Right renal cortex interstitium (tissue), 3 donors: ENCODE data around the gene PNKP. TPM values are rescaled to one million over a fixed set of nuclear protein-coding genes. Genes with fewer than 3 reads are reported as not detected.
"Not testable (repeated sequence)": the region's sequence is repeated elsewhere in the genome, so short reads cannot be mapped to it uniquely, and the experiment has no call there.

Experiments
- DNase-seq, 3 donors: peaks; one replicate each; pipeline ENCODE4 v3.0.0-alpha.2; 2013; ENCODE audit warnings: low read depth in 3 of 3, low spot score in 2 of 3
- polyA plus RNA-seq, 3 donors: library from polyadenylated mRNA; unstranded; fragments of 120-200 nt; gene quantifications; one replicate each; pipeline ENCODE4 v1.2.1, GENCODE V29; 2013; ENCODE audit not compliant: insufficient read length in 3 of 3

The PNKP gene
- polyA plus RNA-seq, 3 donors = 33.4 to 43.9 (median 36.2) TPM

DNA sequence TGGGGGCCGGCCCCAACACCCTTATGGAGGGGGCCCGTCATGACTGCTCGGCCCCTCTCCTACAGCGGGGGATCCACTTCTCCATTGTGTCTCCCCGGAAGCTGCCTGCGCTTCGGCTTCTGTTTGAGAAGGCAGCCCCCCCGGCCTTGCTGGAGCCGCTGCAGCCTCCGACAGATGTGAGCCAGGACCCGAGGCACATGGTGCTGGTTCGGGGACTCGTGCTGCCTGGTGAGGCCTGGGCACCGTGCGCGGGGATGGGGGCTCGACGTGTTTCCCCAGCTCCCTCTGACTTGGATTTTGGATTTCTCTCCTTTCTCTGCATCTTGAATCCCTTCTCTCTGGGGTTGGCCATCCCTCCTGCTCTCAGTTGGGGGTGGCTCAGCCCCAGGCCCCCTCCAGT, 37.7 kb downstream of the PNKP start:
- no peak for DNase-seq

DNA sequence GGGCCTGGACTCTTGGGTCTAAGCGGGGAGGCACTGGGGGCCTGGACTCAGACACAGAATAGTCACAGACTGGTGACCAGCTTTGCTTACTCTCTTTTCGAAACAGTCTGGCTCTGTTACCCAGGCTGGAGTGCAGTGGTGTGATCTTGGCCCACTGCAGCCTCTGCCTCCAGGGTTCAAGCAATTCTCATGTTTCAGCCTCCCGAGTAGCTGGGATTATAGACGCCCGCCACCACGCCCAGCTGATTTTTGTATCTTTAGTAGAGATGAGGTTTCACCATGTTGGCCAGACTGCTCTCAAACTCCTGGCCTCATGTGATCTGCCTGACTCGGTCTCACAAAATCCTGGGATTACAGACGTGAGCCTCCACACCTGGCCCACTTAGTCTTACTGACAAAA, 38.2 kb downstream of the PNKP start:
- no peak for DNase-seq

DNA sequence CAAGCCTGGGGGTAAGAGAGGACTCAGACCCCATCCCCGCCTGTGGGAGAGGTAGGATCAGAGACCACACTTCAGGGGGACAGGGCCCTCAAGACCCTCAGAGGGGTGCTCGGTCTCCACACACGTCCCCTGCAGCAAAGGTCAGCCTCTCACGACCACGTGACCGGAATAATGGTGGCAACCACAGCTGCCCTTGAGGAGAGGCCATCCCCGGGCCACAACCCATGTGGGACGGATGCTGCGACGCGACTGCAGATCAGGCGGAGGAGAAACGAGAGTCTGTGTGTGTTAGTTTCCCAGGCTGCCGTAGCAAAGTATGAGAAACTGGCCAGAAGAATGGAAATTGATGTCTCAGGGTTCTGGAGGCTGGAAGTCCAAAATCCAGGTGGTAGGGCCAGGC, 40.3 kb downstream of the PNKP start:
- DNase-seq = no peak

DNA sequence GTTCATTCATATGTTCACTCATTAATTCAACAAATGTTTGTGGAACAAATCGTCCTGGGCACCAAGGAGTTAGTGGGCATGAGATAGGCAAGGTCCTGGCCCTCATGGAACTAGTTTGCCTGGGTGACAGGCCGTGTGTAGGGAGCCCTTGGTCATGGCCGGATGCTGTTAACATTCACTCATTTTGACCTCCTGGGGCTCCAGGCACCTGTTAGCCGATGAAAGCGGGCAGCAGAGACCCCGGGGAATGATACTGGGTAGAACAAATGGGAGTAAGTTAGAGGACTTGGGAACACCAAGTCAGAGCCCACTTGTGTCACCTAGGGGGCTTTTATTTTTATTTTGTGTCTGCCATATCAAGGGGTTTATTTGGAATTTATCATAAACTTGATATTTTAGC, 42.7 kb downstream of the PNKP start:
- no peak for DNase-seq

DNA sequence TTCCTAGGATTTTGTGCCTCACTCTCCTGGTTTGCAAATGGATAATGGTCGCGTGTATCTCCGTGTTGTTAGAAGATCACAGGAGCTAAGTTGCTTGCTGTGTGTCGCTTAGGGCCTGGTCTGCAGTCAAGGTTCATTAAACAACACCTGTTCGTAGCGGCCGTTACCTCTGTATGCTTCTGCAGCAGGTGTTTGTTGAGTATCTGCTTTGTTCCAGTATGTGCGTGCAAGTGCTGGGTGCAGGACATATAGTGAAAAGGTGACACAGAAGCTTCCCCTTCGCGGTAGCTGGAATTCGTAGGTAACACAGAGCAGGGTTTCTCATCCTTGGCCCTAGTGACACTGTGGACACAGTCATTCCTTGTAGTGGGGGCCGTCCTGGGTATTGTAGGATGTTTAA, 43.9 kb downstream of the PNKP start:
- no peak for DNase-seq

DNA sequence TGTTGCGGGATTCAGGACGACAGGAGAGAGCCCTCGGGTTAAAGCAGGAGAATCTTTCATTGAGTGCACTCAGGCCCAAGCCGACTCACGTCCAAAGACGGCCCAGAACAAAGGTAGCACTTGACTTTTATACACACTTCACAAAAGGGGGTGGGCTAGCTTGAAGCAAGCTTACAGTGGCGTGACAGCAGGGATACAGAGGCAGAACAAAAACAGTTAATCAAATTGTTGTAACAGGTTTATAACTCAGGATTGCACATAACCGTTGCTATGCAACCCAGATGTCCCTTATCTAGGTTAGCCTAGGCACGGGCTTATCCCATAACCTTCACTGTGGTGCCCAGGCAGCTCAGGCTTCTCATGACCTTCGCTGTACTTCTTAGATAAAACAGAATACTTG, 47.3 kb downstream of the PNKP start:
- DNase-seq = no peak

DNA sequence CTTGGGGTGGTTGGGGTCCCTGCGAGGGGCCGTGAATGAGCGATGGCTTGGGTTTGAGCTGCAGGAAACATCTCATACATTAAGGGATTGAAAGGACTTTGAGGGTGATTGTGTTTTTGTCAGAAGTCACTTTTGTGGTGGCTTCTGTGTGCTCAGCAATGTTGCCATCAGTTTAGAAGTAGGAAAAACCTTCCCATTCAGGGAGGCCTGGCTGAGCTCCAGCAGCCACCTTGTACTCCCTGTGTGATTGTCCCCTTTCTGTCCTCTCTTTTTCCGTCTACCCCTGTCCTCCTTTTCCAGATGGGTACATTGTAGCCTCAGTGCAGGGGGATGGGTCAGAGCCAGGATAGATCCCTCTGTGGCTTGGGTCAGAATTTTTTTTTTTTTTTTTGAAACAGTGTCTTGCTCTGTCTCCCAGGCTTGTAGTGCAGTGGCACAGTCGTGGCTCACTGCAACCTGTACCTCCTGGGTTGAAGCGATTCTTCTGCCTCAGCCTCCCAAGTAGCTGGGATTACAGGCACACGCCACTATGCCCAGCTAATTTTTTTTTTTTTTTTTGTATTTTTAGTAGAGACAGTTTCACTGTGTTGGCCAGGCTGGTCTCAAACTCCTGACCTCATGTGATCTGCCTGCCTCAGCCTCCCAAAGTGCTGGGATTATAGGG, 47.8 kb downstream of the PNKP start:
- not testable (repeated sequence) for DNase-seq

DNA sequence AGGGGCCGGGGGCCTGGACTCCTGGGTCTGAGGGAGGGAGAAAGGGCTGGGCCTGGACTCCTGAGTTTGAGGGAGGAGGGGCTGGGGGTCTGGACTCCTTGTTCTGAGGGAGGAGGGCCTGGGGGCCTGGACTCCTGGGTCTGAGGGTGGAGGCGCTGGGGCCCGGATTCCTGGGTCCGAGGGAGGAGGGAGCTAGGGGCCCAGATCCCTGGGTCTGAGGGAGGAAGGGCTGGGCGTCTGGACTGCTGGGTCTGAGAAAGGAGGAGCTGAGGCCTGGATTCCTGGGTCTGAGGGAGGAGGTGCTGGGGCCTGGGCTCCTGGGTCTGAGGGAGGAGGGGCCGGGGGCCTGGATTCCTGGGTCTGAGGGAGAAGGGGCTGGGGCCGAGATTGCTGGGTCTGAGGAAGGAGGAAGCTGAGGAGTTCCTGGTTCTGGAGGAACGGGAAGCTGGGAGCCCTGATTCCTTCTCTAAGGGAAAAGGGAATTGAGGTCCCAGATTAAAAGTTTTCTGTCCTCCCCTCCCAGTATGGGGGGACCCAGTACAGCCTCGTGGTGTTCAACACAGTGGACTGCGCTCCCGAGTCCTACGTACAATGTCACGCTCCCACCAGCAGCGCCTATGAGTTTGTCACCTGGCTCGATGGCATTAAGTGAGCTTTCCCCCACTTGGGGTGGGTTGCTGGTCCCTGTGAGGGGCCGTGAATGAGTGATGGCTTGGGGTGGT, 48.6 kb downstream of the PNKP start:
- no peak for DNase-seq

DNA sequence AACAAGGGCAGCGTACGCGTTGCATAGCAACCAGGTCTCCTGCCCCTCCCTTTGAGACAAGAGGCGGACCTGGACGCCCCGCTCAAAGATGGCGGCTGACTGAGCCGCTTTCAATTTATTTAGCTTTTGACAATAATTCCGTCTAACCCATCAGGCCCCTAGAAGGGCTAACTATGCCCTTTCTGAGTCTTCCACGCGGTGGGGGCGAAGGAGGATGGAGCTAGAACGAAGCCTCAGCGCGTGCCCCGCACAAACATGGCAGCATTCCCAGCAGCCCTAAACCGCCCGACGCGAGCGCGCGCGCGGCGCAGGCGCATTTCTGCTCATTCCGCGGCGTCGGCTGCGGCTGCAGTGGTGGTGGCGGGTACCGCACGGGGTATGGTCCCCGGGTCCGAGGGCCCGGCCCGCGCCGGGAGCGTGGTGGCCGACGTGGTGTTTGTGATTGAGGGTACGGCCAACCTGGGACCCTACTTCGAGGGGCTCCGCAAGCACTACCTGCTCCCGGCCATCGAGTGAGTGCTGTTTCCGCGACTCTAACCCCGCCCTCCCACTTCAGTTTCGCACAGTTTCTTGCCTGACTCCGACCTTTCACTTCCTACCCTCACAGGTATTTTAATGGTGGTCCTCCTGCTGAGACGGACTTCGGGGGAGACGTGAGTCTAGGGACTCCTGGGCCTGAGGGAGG, 49.3 kb downstream of the PNKP start, which contains the start of gene MED25:
TSS of gene MED25 (plus strand) at position 326 of the 685 bp plus-strand sequence. CDS start at position 379, 53 bp downstream.
- peak; percentile 84 to 88 (median 88) for DNase-seq

DNA sequence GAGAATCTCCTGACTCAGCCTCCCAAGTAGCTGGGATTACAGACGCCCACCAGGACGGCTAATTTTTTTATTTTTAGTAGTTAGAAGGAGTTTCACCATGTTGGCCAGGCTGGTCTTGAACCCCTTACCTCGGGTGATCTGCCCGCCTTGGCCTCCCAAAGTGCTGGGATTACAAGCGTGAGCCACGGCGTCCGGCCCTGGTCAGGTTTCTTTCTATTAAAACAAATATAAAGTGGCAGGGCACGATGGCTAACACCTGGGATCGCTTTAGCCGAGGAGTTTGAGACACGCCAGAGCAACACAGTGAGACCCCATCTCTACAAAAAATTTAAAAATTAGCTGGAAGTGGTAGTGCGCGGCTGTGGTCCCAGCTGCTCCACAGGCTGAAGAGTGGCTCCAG, 50.8 kb downstream of the PNKP start:
- DNase-seq = no peak

DNA sequence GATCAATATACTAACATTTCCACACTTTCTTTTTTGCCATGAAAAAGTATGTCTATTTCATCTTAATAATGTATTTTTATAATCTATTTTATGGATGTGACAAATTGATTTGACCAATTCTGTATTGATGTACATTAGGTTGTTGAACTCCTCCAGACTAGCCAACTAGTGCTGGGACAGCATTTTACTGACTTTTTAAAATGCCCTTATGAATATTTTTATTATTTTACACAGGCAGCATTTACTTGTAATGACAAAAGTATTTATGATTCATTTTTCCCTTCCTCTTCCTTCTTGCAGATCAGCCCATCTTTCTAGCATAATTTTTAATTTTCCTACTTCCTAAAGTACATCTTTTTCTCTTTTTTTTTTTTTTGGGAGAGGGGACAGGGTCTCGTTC, 53.4 kb downstream of the PNKP start:
- no peak for DNase-seq

DNA sequence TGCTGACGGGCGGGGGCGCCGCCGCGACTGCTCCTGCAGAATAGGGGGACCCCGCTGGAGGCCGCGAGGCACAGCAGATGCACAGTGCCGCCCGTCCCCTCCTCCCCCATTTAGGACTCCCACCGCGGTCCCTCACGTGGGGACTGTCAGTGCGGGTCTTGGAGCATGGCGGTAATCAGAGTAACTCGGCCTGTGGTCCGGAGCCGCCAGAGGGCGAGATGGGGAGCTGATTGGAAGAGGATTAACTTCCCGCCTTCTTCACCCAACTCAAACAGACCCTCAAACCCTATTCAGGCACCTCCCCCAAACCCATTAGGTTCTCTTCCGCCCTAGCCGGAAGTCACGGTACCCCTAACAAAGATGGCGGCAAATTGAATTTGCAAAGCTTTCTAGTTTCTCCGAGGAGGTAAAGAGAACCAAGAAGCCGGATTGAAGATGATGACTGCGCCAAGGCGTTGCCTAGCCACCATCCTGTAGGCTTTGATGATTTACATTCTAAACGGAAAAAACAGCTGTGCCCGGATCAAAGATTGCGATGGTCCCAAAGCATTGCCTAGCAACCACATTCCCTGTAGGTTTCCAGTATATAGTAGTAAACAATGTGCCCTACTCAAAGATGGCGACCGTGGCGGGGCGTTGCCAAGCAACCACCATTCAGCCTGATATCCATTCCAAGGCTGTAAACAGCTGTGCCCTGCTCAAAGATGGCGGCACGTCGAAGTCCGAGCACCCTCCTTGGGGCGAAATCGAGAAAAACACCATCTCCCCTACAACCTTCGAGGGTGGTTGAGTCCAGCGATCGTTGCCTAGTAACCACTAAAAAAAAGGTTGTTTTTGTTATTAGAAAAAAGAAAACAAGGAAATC, 54.1 kb downstream of the PNKP start, which contains the start of gene FUZ:
TSS of gene FUZ (minus strand) at position 296 of the 865 bp plus-strand sequence. CDS start at position 110, 186 bp downstream.
- DNase-seq = peak; percentile 96 to 97 (median 97)

DNA sequence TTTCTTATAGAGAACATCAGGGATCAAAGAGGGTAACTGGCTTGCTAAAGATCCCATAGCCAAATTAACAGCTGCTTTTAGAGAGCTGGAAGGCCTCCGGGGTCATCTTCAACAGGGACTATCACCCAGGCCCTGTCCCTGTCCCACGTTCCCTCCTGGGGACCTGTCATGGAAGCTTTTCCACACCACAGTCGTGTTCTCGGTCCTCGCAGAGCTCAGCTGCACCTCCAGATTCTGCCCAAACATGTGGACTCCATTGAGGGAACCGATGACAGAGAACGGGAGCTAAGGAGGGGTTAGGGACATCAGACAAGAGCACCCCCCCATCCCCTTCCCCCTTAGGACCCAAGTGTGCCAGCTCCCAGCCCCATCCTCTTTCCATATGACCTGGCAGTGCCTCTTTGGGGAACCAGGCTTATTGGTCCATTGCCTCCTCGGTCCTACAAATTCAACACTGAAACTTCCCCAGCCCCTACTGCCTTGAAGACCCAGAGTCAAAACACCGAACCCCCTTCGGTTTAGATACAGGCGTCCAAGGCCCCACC, 54.9 kb downstream of the PNKP start:
- no peak for DNase-seq

DNA sequence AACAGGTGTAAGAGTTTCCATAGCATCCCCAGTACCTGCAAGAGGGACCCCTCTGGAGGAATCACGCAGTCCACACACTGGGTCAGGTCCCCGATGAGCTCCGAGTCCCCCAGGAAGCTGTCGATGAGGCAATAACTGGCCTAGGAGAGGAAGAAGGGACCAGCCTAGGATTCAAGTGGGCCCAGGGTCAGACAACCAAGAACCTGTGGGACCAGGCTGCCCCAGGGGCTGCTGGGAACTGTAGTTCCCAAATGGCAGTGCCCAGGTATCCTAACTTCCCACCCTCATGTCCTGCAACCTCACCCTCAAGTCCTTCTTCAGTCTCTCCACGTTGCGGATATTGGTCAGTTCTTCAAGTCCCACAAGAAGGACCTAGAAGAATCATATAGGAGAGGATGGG, 56.0 kb downstream of the PNKP start:
- no peak for DNase-seq

Other genes with a start within 250 kb of the PNKP start
- gene RRAS, start 227.4 kb downstream of the PNKP start, polyA plus RNA-seq = 10 to 100 TPM; 19.8 to 23.1 (median 21.3) TPM
- 10 to 100 TPM; 24.3 to 31.6 (median 25.6) TPM for gene SCAF1, start 225.4 kb downstream of the PNKP start, polyA plus RNA-seq
- 10 to 100 TPM; 37.6 to 41.5 (median 39.3) TPM for gene IRF3, start 201.7 kb downstream of the PNKP start, polyA plus RNA-seq
- gene BCL2L12, start 201.6 kb downstream of the PNKP start, polyA plus RNA-seq = 10 to 100 TPM; 16.4 to 21.9 (median 19.4) TPM
- 100 to 1,000 TPM; 205 to 221 (median 219) TPM for gene PRMT1, start 190.3 kb downstream of the PNKP start, polyA plus RNA-seq
- under 1 TPM; 0.64 to 0.67 (median 0.64) TPM for gene ADM5, start 178.0 kb downstream of the PNKP start, polyA plus RNA-seq
- gene CPT1C, start 176.5 kb downstream of the PNKP start, polyA plus RNA-seq = 10 to 100 TPM in 1 of 3 donors, 1 to 10 TPM in 2; 8.0 to 10.9 (median 9.0) TPM
- gene TSKS, start 104.3 kb downstream of the PNKP start, polyA plus RNA-seq = under 1 TPM in 2 of 3 donors, not detected in 1; 0.10 to 0.15 TPM
- 10 to 100 TPM; 40.8 to 48.0 (median 43.7) TPM for gene AP2A1, start 100.6 kb downstream of the PNKP start, polyA plus RNA-seq
- 10 to 100 TPM; 29.3 to 37.1 (median 37.0) TPM for gene FUZ, start 54.3 kb downstream of the PNKP start, polyA plus RNA-seq
- 10 to 100 TPM; 55.8 to 65.6 (median 56.0) TPM for gene MED25, start 49.3 kb downstream of the PNKP start, polyA plus RNA-seq
- 100 to 1,000 TPM; 239 to 280 (median 278) TPM for gene PTOV1, start 16.4 kb downstream of the PNKP start, polyA plus RNA-seq
- gene AKT1S1, start 9.8 kb upstream of the PNKP start, polyA plus RNA-seq = 10 to 100 TPM; 22.8 to 29.3 (median 25.8) TPM
- gene TBC1D17, start 10.1 kb upstream of the PNKP start, polyA plus RNA-seq = 10 to 100 TPM; 32.9 to 42.0 (median 37.2) TPM
- 1 to 10 TPM; 3.2 to 3.5 (median 3.2) TPM for gene IL4I1, start 29.3 kb upstream of the PNKP start, polyA plus RNA-seq
- gene ATF5, start 61.6 kb upstream of the PNKP start, polyA plus RNA-seq = 10 to 100 TPM; 19.7 to 20.8 (median 20.6) TPM
- 10 to 100 TPM; 49.9 to 54.6 (median 53.2) TPM for gene NUP62, start 61.9 kb upstream of the PNKP start, polyA plus RNA-seq
- gene SIGLEC11, start 93.6 kb upstream of the PNKP start, polyA plus RNA-seq = 1 to 10 TPM; 3.9 to 4.8 (median 4.6) TPM
- gene VRK3, start 157.8 kb upstream of the PNKP start, polyA plus RNA-seq = 10 to 100 TPM; 45.1 to 51.0 (median 46.3) TPM
- 10 to 100 TPM; 15.1 to 16.8 (median 16.0) TPM for gene ZNF473, start 158.4 kb upstream of the PNKP start, polyA plus RNA-seq